Hepatocyte (in vitro differentiated cells): ENCODE data around the gene ARSI. TPM values are rescaled to one million over a fixed set of nuclear protein-coding genes. Genes with fewer than 3 reads are reported as not detected.

ENCODE experiments used
- DNase-seq: peaks from one replicate; pipeline ENCODE4 v3.0.0-alpha.2; 2016; ENCODE audit warnings: low spot score
- H2AFZ ChIP-seq: fragments of 200-600 bp; sonication (generic); 2 replicates; pipeline ENCODE4 v1.6.0; 2016; ENCODE audit warnings: antibody characterized with exemption, mild to moderate bottlenecking
- H3K27ac ChIP-seq: fragments of 200-600 bp; sonication (generic); 2 replicates; pipeline ENCODE4 v1.5.1; 2016; ENCODE audit warnings: mild to moderate bottlenecking
- H3K27me3 ChIP-seq: fragments of 200-600 bp; sonication (generic); 2 replicates; pipeline ENCODE4 v1.6.1; 2016
- H3K36me3 ChIP-seq: fragments of 200-600 bp; sonication (generic); replicated peaks from 2 replicates; pipeline ENCODE4 v1.5.1; 2016; ENCODE audit warnings: low read depth; ENCODE audit not compliant: insufficient read depth
- H3K4me1 ChIP-seq: fragments of 200-600 bp; sonication (generic); 2 replicates; pipeline ENCODE4 v1.5.1; 2016; ENCODE audit warnings: mild to moderate bottlenecking, moderate library complexity; ENCODE audit not compliant: insufficient read depth
- H3K4me2 ChIP-seq: fragments of 200-600 bp; sonication (generic); 2 replicates; pipeline ENCODE4 v1.6.0; 2016
- H3K4me3 ChIP-seq: fragments of 200-600 bp; sonication (generic); 2 replicates; pipeline ENCODE4 v1.5.1; 2016; ENCODE audit warnings: mild to moderate bottlenecking
- H3K79me2 ChIP-seq: fragments of 200-600 bp; sonication (generic); 2 replicates; pipeline ENCODE4 v1.6.0; 2017; ENCODE audit warnings: mild to moderate bottlenecking
- H3K9me2 ChIP-seq: fragments of 200-600 bp; sonication (generic); replicated peaks from 2 replicates; pipeline ENCODE4 v1.6.0; 2017; ENCODE audit warnings: mild to moderate bottlenecking; ENCODE audit not compliant: insufficient read depth
- H3K9me3 ChIP-seq: fragments of 200-600 bp; sonication (generic); 2 replicates; pipeline ENCODE4 v1.5.1; 2016; ENCODE audit warnings: low read depth, mild to moderate bottlenecking
- H4K20me1 ChIP-seq: fragments of 200-600 bp; sonication (generic); 2 replicates; pipeline ENCODE4 v1.6.0; 2016; ENCODE audit warnings: mild to moderate bottlenecking; ENCODE audit not compliant: insufficient read depth, poor library complexity, severe bottlenecking
- EZH2 ChIP-seq: fragments of 200-600 bp; sonication (generic); IDR thresholded peaks from 2 replicates; pipeline ENCODE4 v1.6.1; 2016; ENCODE audit warnings: antibody characterized with exemption, mild to moderate bottlenecking, borderline replicate concordance
- EZH2phosphoT487 ChIP-seq: fragments of 200-600 bp; sonication (generic); IDR thresholded peaks from one replicate; pipeline ENCODE4 v1.6.1; 2018; ENCODE audit warnings: antibody characterized with exemption, mild to moderate bottlenecking, low read depth, moderate library complexity; ENCODE audit not compliant: unreplicated experiment, severe bottlenecking
- WGBS: methylation state at CpG from one replicate; pipeline ENCODE4 v1.1.6; 2016; ENCODE audit warnings: low lambda C conversion rate; ENCODE audit errors: missing lambda C conversion rate; 5-methylcytosine and 5-hydroxymethylcytosine counted together
- polyA plus RNA-seq: library from polyadenylated mRNA; unstranded; fragments of >200 nt; fragmentation: Nextera tagmentation; extraction: Ambion mirVana; gene quantifications from 2 replicates; pipeline ENCODE4 v1.2.1, GENCODE V29; 2016
- total RNA-seq: library from RNA; depleted of rRNA; stranded (reverse); fragments of >200 nt; gene quantifications from 2 replicates; pipeline ENCODE4 v1.2.3, GENCODE V29; 2014
- TF ChIP-seq, protein P1 (sequence below): fragments of 200-600 bp; sonication (generic); IDR thresholded peaks from 2 replicates; pipeline ENCODE4 v1.5.1; 2016; ENCODE audit warnings: antibody characterized with exemption, mild to moderate bottlenecking; ENCODE audit not compliant: poor library complexity

The ARSI gene
- total and polyA plus RNA-seq, 2 experiments from 2014 or later, result 27.1 to 27.9 TPM

DNA sequence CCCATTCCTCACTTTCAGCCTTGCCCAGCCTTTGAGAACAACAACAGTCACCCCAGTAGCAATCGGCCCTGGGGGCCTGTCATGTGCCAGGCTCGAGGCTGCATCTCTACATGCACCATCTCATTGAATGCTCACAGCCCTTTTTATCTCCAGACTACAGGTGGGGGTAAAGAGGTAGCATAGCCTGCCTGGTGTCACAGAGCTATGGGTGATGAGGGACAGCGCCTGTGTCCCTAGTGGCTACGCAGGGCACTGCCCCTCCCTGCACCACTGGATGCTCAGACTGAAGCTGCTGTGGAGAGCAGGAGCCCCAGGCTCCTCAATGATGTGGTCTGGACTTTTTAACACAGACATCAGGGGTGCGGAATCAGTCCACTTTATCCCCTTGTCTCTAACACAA lies 15.9 kb downstream of the ARSI start:
- TF ChIP-seq EZH2phosphoT487 (no peak), EZH2 (no peak)
- TF ChIP-seq, protein P1, sequence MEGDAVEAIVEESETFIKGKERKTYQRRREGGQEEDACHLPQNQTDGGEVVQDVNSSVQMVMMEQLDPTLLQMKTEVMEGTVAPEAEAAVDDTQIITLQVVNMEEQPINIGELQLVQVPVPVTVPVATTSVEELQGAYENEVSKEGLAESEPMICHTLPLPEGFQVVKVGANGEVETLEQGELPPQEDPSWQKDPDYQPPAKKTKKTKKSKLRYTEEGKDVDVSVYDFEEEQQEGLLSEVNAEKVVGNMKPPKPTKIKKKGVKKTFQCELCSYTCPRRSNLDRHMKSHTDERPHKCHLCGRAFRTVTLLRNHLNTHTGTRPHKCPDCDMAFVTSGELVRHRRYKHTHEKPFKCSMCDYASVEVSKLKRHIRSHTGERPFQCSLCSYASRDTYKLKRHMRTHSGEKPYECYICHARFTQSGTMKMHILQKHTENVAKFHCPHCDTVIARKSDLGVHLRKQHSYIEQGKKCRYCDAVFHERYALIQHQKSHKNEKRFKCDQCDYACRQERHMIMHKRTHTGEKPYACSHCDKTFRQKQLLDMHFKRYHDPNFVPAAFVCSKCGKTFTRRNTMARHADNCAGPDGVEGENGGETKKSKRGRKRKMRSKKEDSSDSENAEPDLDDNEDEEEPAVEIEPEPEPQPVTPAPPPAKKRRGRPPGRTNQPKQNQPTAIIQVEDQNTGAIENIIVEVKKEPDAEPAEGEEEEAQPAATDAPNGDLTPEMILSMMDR, result peak; percentile 32
- Histone ChIP-seq H3K4me2 (no peak overlapping the region), H3K4me3 (no peak overlapping the region), H3K27me3 (no peaks in the 10 kb centered on the region), H3K36me3 (no peaks in the 10 kb centered on the region), H3K9me2 (no peaks in the 10 kb centered on the region), H3K4me1 (no peaks in the 10 kb centered on the region), H3K79me2 (no peaks in the 10 kb centered on the region), H4K20me1 (no peaks in the 10 kb centered on the region), H2AFZ (no peak overlapping the region), H3K27ac (no peak overlapping the region), H3K9me3 (no peaks in the 10 kb centered on the region)
- peak; percentile 57 for DNase-seq
- 48% methylated on average over 5 of the region's 5 CpGs for WGBS

DNA sequence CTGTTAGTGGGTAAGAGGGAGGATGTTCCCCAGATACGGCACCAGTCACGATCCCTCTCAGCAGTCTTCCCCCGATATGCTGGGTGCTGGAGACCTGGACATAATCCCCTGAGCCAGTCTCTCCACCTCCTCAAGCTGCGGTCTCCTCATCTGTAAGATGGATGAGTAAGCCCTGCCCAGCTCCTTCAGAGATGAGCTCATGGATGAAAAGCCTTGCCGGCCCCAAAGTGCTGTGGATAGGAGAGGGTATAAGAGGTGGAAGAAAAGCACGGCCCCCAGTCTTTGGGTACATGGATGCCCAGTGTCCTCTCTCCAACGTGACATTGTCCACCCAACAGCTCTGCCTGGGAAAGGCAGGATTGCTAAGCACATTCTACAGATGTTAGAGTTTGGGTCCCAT lies 17.6 kb downstream of the ARSI start:
- Histone ChIP-seq H3K27me3 (no peaks in the 10 kb centered on the region), H3K9me3 (no peaks in the 10 kb centered on the region), H3K4me3 (no peak overlapping the region), H3K4me1 (no peaks in the 10 kb centered on the region), H3K4me2 (no peak overlapping the region), H3K79me2 (no peaks in the 10 kb centered on the region), H3K36me3 (no peaks in the 10 kb centered on the region), H3K27ac (no peak overlapping the region), H2AFZ (no peak overlapping the region), H4K20me1 (no peaks in the 10 kb centered on the region), H3K9me2 (no peaks in the 10 kb centered on the region)
- no peak for DNase-seq
- 80% methylated on average over 7 of the region's 7 CpGs for WGBS
- no peak for TF ChIP-seq EZH2phosphoT487
- TF ChIP-seq EZH2, result no peak
- TF ChIP-seq, protein P1, result no peak

DNA sequence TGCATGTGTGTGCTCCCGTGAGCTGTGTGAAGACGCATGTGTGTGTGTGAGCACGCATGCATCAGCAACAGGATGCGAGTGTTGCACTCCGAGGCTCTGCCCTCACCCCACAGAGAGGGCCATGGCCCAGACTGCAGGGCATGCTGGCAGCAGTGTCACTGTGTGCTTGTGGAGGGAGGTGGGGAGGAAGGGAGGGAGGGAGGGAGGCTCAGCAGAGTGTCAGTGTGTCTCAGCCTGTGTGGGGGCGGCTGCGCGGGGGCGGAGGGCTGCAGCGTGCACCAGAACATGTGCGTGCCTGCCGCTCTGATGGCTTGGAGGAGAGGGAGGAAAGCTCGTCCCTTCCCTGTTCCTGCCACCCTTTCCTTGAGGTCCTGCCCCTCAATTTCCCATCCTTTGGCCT lies 18.4 kb downstream of the ARSI start:
- Histone ChIP-seq H2AFZ (no peak overlapping the region), H3K27ac (no peak overlapping the region), H3K4me2 (no peak overlapping the region), H3K79me2 (no peaks in the 10 kb centered on the region), H3K9me2 (no peaks in the 10 kb centered on the region), H3K27me3 (no peaks in the 10 kb centered on the region), H3K4me1 (peaks cover 6% of the 10 kb centered on the region), H3K4me3 (no peak overlapping the region), H3K36me3 (no peaks in the 10 kb centered on the region), H3K9me3 (no peaks in the 10 kb centered on the region), H4K20me1 (no peaks in the 10 kb centered on the region)
- 87% methylated on average over 6 of the region's 13 CpGs for WGBS
- no peak for DNase-seq
- TF ChIP-seq EZH2phosphoT487 (no peak), EZH2 (no peak)
- TF ChIP-seq, protein P1, result no peak

DNA sequence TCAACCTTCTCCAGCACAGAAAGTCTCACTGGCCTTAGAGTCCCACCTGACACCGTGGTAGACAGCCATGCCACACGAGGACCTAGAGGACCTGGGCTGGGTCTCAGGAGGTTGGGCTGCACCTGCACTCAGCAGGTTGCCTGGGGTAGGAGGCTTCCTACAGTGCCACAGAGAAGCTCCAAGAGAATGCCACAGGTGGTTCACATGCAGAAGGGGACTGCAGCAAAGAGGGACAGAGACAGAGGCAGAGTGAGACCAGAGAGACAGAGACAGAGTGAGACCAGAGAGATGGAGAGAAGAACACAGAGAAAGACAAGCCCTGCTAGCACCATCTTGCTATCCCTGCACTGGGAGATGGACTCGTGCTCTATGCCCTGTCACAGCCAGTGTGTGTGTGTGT lies 18.8 kb downstream of the ARSI start:
- no peak for TF ChIP-seq EZH2
- TF ChIP-seq EZH2phosphoT487, result no peak
- TF ChIP-seq, protein P1, result no peak
- 86% methylated on average over 3 of the region's 3 CpGs for WGBS

More for the DNA sequence above, 18.8 kb downstream of the ARSI start:
- Histone ChIP-seq H3K4me3 (no peak overlapping the region), H3K4me1 (peaks cover 6% of the 10 kb centered on the region), H3K36me3 (no peaks in the 10 kb centered on the region), H2AFZ (no peak overlapping the region), H3K27ac (no peak overlapping the region), H3K79me2 (no peaks in the 10 kb centered on the region), H4K20me1 (no peaks in the 10 kb centered on the region), H3K9me2 (no peaks in the 10 kb centered on the region), H3K9me3 (no peaks in the 10 kb centered on the region), H3K27me3 (no peaks in the 10 kb centered on the region), H3K4me2 (no peak overlapping the region)
- no peak for DNase-seq
